Subcutaneous abdominal adipose tissue (tissue), 5 donors: Measurements from ENCODE around the gene IKBKE.

Experiments used
- H3K27ac ChIP-seq: one replicate; pipeline ENCODE4 v1.7.0; 2013; ENCODE audit warnings: low read depth, mild to moderate bottlenecking, inconsistent platforms, low read length, moderate library complexity
- H3K27me3 ChIP-seq, 5 donors: one replicate each; pipeline ENCODE4 v1.7.0; 2013; ENCODE audit warnings: low read length in 5 of 5, inconsistent platforms in 1 of 5; ENCODE audit not compliant: control insufficient read depth in 5 of 5, insufficient read depth in 4 of 5
- H3K36me3 ChIP-seq, 5 donors: one replicate each; pipeline ENCODE4 v1.7.0; 2013; ENCODE audit warnings: low read length in 5 of 5; ENCODE audit not compliant: control insufficient read depth in 5 of 5, insufficient read depth in 5 of 5
- H3K4me1 ChIP-seq, 5 donors: one replicate each; pipeline ENCODE4 v1.7.0; 2013; ENCODE audit warnings: low read length in 5 of 5, mild to moderate bottlenecking in 3 of 5, moderate library complexity in 1 of 5; ENCODE audit not compliant: control insufficient read depth in 5 of 5, insufficient read depth in 5 of 5
- H3K4me3 ChIP-seq, 5 donors: one replicate each; pipeline ENCODE4 v1.7.0; 2013; ENCODE audit warnings: low read length in 5 of 5, low read depth in 1 of 5
- H3K9ac ChIP-seq, 5 donors: one replicate each; pipeline ENCODE4 v1.7.0; 2013; ENCODE audit warnings: low read length in 5 of 5, mild to moderate bottlenecking in 4 of 5, moderate library complexity in 3 of 5
- H3K9me3 ChIP-seq, 5 donors: one replicate each; pipeline ENCODE4 v1.7.0; 2013; ENCODE audit warnings: low read length in 5 of 5; ENCODE audit not compliant: control insufficient read depth in 5 of 5
- donor health status: healthy.
- donor health status: healthy.
- donor health status: healthy.
- donor health status: healthy.
- donor health status: healthy.

IKBKE gene

DNA sequence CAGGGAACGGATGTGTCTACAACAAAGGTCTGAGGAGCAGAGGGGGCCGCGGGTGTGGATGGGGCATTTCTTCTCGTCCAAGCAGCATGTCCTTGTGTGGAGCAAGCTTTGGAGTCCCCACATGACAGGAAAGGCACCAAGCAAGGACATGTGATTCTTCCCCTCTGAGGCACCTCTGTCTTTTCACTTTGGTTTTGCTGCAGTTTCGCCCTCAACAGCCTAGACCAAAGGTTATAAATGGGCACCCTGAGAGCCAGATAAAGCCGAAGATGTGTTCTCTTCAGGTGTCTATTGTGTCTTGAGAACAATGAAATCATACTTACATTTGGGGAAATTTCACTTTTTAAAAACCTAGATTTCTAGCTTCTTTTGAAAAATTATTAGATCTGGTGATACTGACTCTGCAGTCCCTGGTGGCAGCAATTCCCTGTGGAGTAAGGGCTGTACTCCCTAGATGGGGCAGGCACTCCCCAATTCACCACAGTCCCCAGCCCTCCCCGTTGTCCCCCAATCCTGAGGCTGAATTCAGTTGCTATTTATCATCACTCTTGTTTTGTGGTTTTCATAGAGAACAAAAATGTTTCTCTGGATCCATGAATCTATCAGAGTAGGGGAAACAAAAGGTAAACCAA, 28.8 kb upstream of the IKBKE start:
- Histone ChIP-seq H3K9me3 (no peaks in the 10 kb centered on the region), H3K4me1 (peaks cover 6 to 21% (median 12%) of the 10 kb centered on the region in 5 donors), H3K27me3 (no peaks in the 10 kb centered on the region), H3K27ac (no peak overlapping the region), H3K4me3 (no peak overlapping the region), H3K9ac (no peak overlapping the region), H3K36me3 (peaks cover 13 to 90% (median 71%) of the 10 kb centered on the region in 5 donors)

DNA sequence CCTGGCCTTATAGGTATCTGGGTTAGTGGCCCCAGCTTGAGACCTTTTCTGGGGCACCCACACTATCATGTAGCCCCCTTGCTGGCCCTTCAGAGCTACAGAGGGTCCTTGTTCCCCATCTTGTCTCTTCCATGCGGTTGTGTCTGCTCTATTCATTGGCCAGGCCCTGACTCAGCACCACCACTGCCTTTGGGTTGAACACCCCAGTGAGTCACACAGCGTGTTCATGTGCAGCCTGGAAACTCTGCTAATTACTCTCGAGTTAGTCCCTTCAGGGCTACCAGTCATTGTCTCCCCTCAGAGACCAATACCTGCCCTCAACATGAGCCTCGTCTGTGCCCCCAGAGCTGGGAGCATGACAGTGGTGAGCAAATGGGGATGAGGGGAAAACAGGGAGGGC, 28.2 kb upstream of the IKBKE start:
- no peaks in the 10 kb centered on the region for H3K9me3 ChIP-seq

DNA sequence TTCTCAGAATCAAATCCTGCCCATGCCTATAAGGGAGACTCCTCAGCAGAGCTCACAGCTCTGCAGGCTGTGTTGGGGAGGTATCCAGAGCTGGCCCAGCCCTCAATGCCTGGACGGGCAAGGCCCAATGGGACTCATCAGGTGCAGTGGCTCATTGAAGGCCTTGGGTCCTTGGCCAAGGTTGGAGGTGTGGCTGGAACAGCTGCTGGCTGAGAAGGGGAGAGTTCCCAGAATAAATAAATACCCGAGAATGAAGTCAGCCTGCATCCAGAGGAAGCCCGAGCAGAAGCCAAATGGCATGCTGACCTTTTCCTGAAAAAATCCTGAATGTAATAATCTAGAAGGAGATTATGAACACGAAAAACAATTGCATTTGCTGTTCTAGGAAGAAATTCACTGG, 25.2 kb upstream of the IKBKE start:
- H3K4me1 ChIP-seq = peaks cover 6 to 24% (median 15%) of the 10 kb centered on the region in 5 donors
- H3K27ac ChIP-seq = peak overlapping the region; percentile 50
- no peaks in the 10 kb centered on the region for H3K27me3 ChIP-seq
- no peaks in the 10 kb centered on the region for H3K9me3 ChIP-seq
- no peak overlapping the region for H3K4me3 ChIP-seq
- H3K36me3 ChIP-seq = peaks cover 3 to 83% (median 62%) of the 10 kb centered on the region in 5 donors
- no peak overlapping the region for H3K9ac ChIP-seq

More for the DNA sequence above, 28.2 kb upstream of the IKBKE start:
- Histone ChIP-seq H3K9ac (no peak overlapping the region), H3K4me1 (peaks cover 6 to 21% (median 12%) of the 10 kb centered on the region in 5 donors), H3K36me3 (peaks cover 8 to 87% (median 69%) of the 10 kb centered on the region in 5 donors), H3K4me3 (no peak overlapping the region), H3K27me3 (no peaks in the 10 kb centered on the region), H3K27ac (no peak overlapping the region)

DNA sequence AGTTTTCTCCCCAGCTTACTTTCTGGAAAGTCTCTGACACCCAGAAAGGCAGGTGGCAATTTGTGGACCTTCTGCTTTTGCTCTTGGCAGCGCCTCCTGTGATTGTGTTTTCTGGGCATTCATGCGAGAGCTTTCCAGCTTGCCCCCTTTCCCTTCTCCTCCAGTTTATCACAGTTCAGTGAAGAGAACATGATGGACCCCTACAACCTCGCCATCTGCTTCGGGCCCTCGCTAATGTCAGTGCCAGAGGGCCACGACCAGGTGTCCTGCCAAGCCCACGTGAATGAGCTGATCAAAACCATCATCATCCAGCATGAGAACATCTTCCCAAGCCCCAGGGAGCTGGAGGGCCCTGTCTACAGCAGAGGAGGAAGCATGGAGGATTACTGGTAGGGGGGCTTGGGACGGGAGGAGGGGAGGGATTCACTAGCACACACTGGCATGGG, 24.3 kb upstream of the IKBKE start:
- Histone ChIP-seq H3K4me3 (no peak overlapping the region), H3K36me3 (peaks cover 3 to 83% (median 62%) of the 10 kb centered on the region in 5 donors), H3K9me3 (no peaks in the 10 kb centered on the region), H3K27ac (peak overlapping the region; percentile 50), H3K9ac (no peak overlapping the region), H3K27me3 (no peaks in the 10 kb centered on the region), H3K4me1 (peaks cover 6 to 24% (median 15%) of the 10 kb centered on the region in 5 donors)

DNA sequence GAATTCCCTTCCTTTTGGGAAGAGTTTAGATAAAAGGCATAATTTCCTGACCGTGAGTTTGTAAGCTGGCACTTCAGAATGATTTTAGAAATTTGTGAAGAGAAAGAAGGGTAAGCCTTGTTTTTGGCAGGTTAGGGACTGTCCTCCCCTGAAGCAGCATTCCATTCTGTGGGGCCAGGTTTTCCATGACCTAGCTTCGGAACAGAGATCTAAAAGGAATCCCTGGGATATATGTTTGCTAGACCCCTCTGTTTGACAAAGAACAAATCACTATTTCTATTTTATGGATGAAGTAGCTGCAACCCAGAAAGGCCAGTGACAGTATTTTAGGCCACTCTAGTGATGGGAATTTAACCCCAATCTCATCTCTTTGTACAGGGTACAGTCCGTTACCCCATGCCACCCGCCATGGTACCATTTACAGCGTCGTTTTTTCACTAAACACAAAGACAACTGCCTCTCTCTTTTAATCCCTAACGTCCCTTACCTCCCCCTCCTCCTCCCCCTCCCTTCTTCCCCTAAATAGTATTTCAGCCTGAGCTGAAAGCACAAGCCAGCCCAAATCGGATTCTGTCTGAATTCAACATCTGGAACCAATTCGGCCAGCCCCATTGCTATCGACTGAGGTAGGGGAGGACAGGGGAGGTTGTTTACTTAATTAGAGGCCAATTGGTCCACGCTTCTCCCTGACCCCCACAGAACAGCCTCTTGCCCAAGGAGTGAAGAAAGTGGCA, 23.4 kb upstream of the IKBKE start:
- Histone ChIP-seq H3K36me3 (peaks cover 4 to 83% (median 62%) of the 10 kb centered on the region in 5 donors), H3K9ac (no peak overlapping the region), H3K27ac (no peak overlapping the region)

DNA sequence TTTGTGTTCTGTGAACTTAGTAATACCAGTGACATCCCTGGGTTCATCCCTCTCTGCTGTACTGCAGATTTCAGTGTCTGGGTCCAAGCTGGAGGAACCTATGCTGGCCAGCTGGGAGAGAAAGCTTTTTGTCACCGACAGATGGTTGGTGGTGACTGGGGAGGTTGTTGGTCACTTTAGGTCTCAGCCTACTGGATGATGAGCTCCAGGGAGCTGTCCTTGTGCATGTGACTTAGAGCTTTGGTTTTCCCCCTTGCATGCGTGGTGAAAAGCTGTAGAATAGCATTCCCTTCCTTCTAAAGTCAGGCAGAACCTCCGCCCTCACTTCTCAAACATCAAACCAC, 22.9 kb upstream of the IKBKE start:
- Histone ChIP-seq H3K9ac (no peak overlapping the region), H3K27ac (no peak overlapping the region), H3K9me3 (no peaks in the 10 kb centered on the region), H3K27me3 (no peaks in the 10 kb centered on the region), H3K4me3 (no peak overlapping the region), H3K36me3 (peaks cover 8 to 82% (median 58%) of the 10 kb centered on the region in 5 donors), H3K4me1 (peaks cover 6 to 24% (median 15%) of the 10 kb centered on the region in 5 donors)

More for the DNA sequence above, 23.4 kb upstream of the IKBKE start:
- H3K27me3 ChIP-seq = no peaks in the 10 kb centered on the region
- peaks cover 6 to 24% (median 15%) of the 10 kb centered on the region in 5 donors for H3K4me1 ChIP-seq
- H3K9me3 ChIP-seq = no peaks in the 10 kb centered on the region
- H3K4me3 ChIP-seq = no peak overlapping the region

DNA sequence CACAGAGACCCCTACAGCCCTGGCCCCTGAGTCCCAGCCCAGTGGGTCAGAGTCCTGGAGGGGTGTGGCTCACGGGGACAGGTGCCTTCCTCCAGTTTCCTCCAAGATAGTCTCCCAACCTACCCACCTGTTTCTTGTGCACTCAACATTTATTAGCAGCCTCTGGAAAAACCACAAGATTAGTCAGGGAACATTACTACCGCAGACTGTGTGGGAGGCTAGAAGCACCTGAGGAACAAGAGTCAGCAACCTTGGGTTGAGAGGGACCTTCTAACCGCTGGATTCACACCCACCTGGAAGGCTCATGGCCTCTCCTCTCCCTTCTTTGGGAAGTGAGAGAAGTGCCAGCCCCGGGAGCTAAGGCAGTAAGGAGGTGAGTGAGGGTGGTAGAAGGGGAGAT, 22.5 kb upstream of the IKBKE start:
- Histone ChIP-seq H3K9ac (no peak overlapping the region), H3K27ac (no peak overlapping the region), H3K36me3 (peaks cover 8 to 79% (median 55%) of the 10 kb centered on the region in 5 donors)

DNA sequence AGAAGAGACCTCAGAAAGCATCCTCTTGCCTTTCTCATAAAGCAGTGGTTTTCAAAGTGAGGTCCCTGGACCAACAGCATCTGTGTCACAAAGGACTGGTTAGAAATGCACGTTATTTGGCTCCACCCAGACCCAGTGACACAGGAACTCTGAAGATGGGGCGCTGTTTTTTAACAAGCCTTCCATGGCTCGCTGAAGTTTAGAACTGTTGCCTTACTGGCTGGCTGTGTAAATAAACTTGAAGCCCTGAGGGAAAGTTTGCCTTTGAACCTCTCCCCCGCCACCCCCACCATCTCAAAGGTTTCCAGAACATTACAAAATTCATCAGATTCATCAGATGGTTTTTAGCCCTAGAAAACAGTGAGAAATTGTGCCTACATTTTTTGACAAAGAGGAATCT, 21.8 kb upstream of the IKBKE start:
- Histone ChIP-seq H3K4me3 (no peak overlapping the region), H3K27ac (no peak overlapping the region), H3K9ac (no peak overlapping the region), H3K4me1 (peaks cover 6 to 24% (median 15%) of the 10 kb centered on the region in 5 donors), H3K9me3 (no peaks in the 10 kb centered on the region), H3K27me3 (no peaks in the 10 kb centered on the region), H3K36me3 (peaks cover 5 to 79% (median 61%) of the 10 kb centered on the region in 5 donors)

More for the DNA sequence above, 22.5 kb upstream of the IKBKE start:
- H3K4me3 ChIP-seq = no peak overlapping the region
- no peaks in the 10 kb centered on the region for H3K9me3 ChIP-seq
- H3K27me3 ChIP-seq = no peaks in the 10 kb centered on the region
- H3K4me1 ChIP-seq = peaks cover 6 to 24% (median 15%) of the 10 kb centered on the region in 5 donors

DNA sequence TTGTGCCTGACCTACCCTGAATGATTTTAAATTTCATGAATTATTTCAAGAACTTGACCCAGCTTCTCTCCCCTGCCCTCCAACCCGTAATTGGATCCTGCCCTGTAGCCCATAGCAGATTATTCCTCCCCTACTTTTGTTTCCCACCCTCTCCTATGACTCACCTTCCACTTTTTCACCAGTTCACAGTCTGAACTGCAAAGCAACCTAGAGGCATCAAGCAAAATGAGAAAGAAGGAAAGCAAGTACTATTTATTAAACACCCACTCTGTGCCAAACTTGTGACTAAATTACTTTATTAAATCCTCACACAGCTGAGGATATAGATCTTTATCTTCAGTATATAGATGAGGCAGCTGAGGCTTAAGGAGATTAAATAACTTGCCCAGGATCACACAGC, 20.7 kb upstream of the IKBKE start:
- Histone ChIP-seq H3K9ac (no peak overlapping the region), H3K4me3 (no peak overlapping the region), H3K27ac (no peak overlapping the region), H3K27me3 (no peaks in the 10 kb centered on the region), H3K4me1 (peaks cover 6 to 20% (median 15%) of the 10 kb centered on the region in 5 donors), H3K9me3 (no peaks in the 10 kb centered on the region), H3K36me3 (peaks cover 5 to 82% (median 64%) of the 10 kb centered on the region in 5 donors)

DNA sequence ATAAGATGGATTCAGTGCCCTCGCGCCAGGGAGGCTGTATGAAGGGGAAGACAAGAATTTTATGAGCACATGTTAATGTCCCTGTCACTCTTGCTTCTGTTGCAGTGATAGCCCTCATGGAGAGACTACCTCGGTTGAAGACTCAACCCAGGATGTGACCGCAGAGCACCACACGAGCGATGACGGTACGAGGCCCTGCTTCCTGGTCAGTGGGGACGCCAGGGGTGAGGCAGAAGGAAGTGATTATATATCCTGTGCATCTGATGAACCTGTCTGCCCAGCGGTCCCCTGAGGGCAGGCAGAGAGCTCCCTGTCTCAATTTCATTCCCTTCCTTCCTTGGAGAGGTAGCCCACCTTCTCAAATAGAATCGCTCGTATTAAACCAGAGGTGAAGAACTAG, 20.0 kb upstream of the IKBKE start:
- H3K27ac ChIP-seq = no peak overlapping the region
- no peaks in the 10 kb centered on the region for H3K27me3 ChIP-seq
- H3K36me3 ChIP-seq = peaks cover 6 to 85% (median 69%) of the 10 kb centered on the region in 5 donors
- no peak overlapping the region for H3K4me3 ChIP-seq
- peaks cover 4 to 15% (median 9%) of the 10 kb centered on the region in 5 donors for H3K4me1 ChIP-seq
- H3K9me3 ChIP-seq = no peaks in the 10 kb centered on the region
- no peak overlapping the region for H3K9ac ChIP-seq
